Neural cell (in vitro differentiated cells): ENCODE data around the gene ALDH1A1. TPM values are rescaled to one million over a fixed set of nuclear protein-coding genes. Genes with fewer than 3 reads are reported as not detected.

Source experiments
- H2AFZ ChIP-seq: fragments of 200-600, 300-800 bp; sonication (generic), shearing (Covaris generic); 2 replicates; pipeline ENCODE4 v1.6.0; 2014; ENCODE audit warnings: low read depth, mild to moderate bottlenecking, antibody characterized with exemption, low read length, moderate library complexity
- H3F3A ChIP-seq: fragments of 200-600 bp; shearing (Covaris generic); 2 replicates; pipeline ENCODE4 v1.6.1; 2016; ENCODE audit warnings: mild to moderate bottlenecking, moderate library complexity, mixed read lengths, antibody characterized with exemption, low read length; ENCODE audit not compliant: insufficient read depth, poor library complexity, severe bottlenecking
- H3K27ac ChIP-seq: fragments of 200-600, 300-800 bp; sonication (generic), shearing (Covaris generic); 2 replicates; pipeline ENCODE4 v1.5.1; 2014; ENCODE audit warnings: mild to moderate bottlenecking, low read length, moderate library complexity
- H3K27me3 ChIP-seq: fragments of 300-800, 200-600 bp; sonication (generic), shearing (Covaris generic); 2 replicates; pipeline ENCODE4 v1.6.0; 2014; ENCODE audit warnings: mild to moderate bottlenecking, low read depth, low read length, moderate library complexity; ENCODE audit not compliant: insufficient read depth
- H3K36me3 ChIP-seq: fragments of 300-800, 200-600 bp; sonication (generic), shearing (Covaris generic); 2 replicates; pipeline ENCODE4 v1.5.1; 2014; ENCODE audit warnings: mild to moderate bottlenecking, antibody characterized with exemption, low read length, moderate library complexity; ENCODE audit not compliant: insufficient read depth
- H3K4me2 ChIP-seq: fragments of 300-800, 200-600 bp; sonication (generic), shearing (Covaris generic); 2 replicates; pipeline ENCODE4 v1.6.0; 2014; ENCODE audit warnings: mild to moderate bottlenecking, low read length
- H3K4me3 ChIP-seq: fragments of 300-800, 200-600 bp; sonication (generic), shearing (Covaris generic); 2 replicates; pipeline ENCODE4 v1.5.1; 2014; ENCODE audit warnings: mild to moderate bottlenecking, low read length, moderate library complexity
- H3K79me2 ChIP-seq: fragments of 200-600 bp; shearing (Covaris generic); replicated peaks from 2 replicates; pipeline ENCODE4 v1.6.0; 2014; ENCODE audit warnings: mild to moderate bottlenecking, low read length, moderate library complexity; ENCODE audit not compliant: insufficient read depth
- H3K9ac ChIP-seq: fragments of 300-800, 200-600 bp; sonication (generic), shearing (Covaris generic); 2 replicates; pipeline ENCODE4 v1.6.1; 2016; ENCODE audit warnings: mild to moderate bottlenecking, low read length, mixed read lengths
- H3K9me2 ChIP-seq: fragments of 200-600 bp; shearing (Covaris generic); 2 replicates; pipeline ENCODE4 v1.6.1; 2016; ENCODE audit warnings: mild to moderate bottlenecking, low read length, mixed read lengths; ENCODE audit not compliant: insufficient read depth
- H3K9me3 ChIP-seq: fragments of 200-600, 300-800 bp; sonication (generic), shearing (Covaris generic); 2 replicates; pipeline ENCODE4 v1.6.1; 2016; ENCODE audit warnings: mild to moderate bottlenecking, mixed run types, low read length, moderate library complexity, mixed read lengths
- H4K20me1 ChIP-seq: fragments of 200-600 bp; shearing (Covaris generic); 2 replicates; pipeline ENCODE4 v1.6.1; 2016; ENCODE audit warnings: mild to moderate bottlenecking, mixed run types; ENCODE audit not compliant: insufficient read depth
- CTCF ChIP-seq: fragments of 450-650 bp; IDR thresholded peaks from 2 replicates; pipeline ENCODE4 v1.5.1; 2014; ENCODE audit warnings: antibody characterized with exemption, mild to moderate bottlenecking, moderate library complexity; ENCODE audit not compliant: poor library complexity, severe bottlenecking
- EP300 ChIP-seq: fragments of 450-650 bp; conservative IDR thresholded peaks from 2 replicates; pipeline ENCODE4 v1.6.1; 2014; ENCODE audit warnings: antibody characterized with exemption, mild to moderate bottlenecking, moderate library complexity; ENCODE audit not compliant: poor library complexity, severe bottlenecking
- EZH2 ChIP-seq: fragments of 200-600, 300-800 bp; shearing (Covaris generic), sonication (generic); IDR thresholded peaks from 2 replicates; pipeline ENCODE4 v1.6.1; 2014; ENCODE audit warnings: antibody characterized with exemption, low read length, borderline replicate concordance, mild to moderate bottlenecking; ENCODE audit not compliant: insufficient read depth, poor library complexity, severe bottlenecking
- MXI1 ChIP-seq: fragments of 450-650 bp; conservative IDR thresholded peaks from 2 replicates; pipeline ENCODE4 v1.6.1; 2014; ENCODE audit warnings: antibody characterized with exemption, mild to moderate bottlenecking; ENCODE audit not compliant: poor library complexity, severe bottlenecking
- POLR2AphosphoS5 ChIP-seq: IDR thresholded peaks from 2 replicates; pipeline ENCODE4 v1.6.1; 2012
- RAD21 ChIP-seq: fragments of 450-650 bp; conservative IDR thresholded peaks from 2 replicates; pipeline ENCODE4 v1.6.1; 2014; ENCODE audit warnings: antibody characterized with exemption, mild to moderate bottlenecking, moderate library complexity
- SMC3 ChIP-seq: fragments of 450-650 bp; conservative IDR thresholded peaks from 2 replicates; pipeline ENCODE4 v1.6.1; 2014; ENCODE audit warnings: antibody characterized with exemption, mild to moderate bottlenecking, moderate library complexity; ENCODE audit not compliant: poor library complexity
- TAF1 ChIP-seq: IDR thresholded peaks from 2 replicates; pipeline ENCODE4 v1.6.1; 2012; ENCODE audit warnings: low read depth
- polyA plus RNA-seq: library from polyadenylated mRNA; depleted of rRNA; stranded (reverse); fragments of >200 nt; gene quantifications from 2 replicates; pipeline ENCODE4 v1.2.3, GENCODE V29; 2014
- TF ChIP-seq, protein P1 (sequence below): IDR thresholded peaks from 2 replicates; pipeline ENCODE4 v1.6.1; 2012; ENCODE audit warnings: borderline replicate concordance

ALDH1A1 gene
- polyA plus RNA-seq, 1 donor from 2014 or later, result not detected

DNA sequence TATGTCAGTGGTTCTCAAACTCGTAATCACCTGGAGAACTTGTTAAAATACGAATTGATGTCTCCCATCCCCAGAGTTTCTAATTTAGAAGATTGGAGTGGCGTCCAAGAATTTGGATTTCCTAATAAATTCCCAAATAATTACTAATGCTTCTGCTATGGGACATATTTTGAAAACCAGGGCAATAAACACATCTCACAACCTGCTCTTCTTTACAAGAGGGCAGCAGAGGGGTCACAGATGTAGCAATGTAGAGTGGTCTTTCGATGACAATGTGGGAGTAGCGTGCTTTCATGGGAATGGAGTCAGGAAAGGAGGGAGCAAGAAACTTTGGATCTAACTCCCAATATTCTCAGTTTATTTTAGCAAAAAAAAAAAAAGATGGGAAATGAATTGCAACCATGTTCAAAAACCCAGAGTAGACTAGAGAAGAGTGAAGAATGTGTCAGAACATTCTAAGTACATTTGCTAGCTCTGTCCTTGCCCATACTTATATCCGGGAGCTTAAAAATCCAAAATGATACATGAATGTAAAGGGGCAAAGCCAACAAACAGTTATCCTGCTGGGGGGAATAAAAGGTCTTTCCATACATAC is 33.8 kb upstream of the ALDH1A1 start:
- no peak for TF ChIP-seq TAF1
- TF ChIP-seq SMC3, result no peak
- TF ChIP-seq POLR2AphosphoS5, result no peak
- TF ChIP-seq EP300, result no peak
- TF ChIP-seq EZH2, result no peak
- TF ChIP-seq MXI1, result no peak
- TF ChIP-seq, protein P1, sequence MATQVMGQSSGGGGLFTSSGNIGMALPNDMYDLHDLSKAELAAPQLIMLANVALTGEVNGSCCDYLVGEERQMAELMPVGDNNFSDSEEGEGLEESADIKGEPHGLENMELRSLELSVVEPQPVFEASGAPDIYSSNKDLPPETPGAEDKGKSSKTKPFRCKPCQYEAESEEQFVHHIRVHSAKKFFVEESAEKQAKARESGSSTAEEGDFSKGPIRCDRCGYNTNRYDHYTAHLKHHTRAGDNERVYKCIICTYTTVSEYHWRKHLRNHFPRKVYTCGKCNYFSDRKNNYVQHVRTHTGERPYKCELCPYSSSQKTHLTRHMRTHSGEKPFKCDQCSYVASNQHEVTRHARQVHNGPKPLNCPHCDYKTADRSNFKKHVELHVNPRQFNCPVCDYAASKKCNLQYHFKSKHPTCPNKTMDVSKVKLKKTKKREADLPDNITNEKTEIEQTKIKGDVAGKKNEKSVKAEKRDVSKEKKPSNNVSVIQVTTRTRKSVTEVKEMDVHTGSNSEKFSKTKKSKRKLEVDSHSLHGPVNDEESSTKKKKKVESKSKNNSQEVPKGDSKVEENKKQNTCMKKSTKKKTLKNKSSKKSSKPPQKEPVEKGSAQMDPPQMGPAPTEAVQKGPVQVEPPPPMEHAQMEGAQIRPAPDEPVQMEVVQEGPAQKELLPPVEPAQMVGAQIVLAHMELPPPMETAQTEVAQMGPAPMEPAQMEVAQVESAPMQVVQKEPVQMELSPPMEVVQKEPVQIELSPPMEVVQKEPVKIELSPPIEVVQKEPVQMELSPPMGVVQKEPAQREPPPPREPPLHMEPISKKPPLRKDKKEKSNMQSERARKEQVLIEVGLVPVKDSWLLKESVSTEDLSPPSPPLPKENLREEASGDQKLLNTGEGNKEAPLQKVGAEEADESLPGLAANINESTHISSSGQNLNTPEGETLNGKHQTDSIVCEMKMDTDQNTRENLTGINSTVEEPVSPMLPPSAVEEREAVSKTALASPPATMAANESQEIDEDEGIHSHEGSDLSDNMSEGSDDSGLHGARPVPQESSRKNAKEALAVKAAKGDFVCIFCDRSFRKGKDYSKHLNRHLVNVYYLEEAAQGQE, result no peak
- TF ChIP-seq RAD21, result no peak
- TF ChIP-seq CTCF, result no peak
- Histone ChIP-seq H3K9me3 (no peaks in the 10 kb centered on the region), H3K36me3 (no peaks in the 10 kb centered on the region), H3K27me3 (no peaks in the 10 kb centered on the region), H3K79me2 (no peaks in the 10 kb centered on the region), H3K27ac (no peak overlapping the region), H4K20me1 (no peaks in the 10 kb centered on the region), H3K4me2 (no peak overlapping the region), H3F3A (no peaks in the 10 kb centered on the region), H3K9ac (no peak overlapping the region), H3K4me3 (no peak overlapping the region), H2AFZ (no peak overlapping the region), H3K9me2 (no peaks in the 10 kb centered on the region)

DNA sequence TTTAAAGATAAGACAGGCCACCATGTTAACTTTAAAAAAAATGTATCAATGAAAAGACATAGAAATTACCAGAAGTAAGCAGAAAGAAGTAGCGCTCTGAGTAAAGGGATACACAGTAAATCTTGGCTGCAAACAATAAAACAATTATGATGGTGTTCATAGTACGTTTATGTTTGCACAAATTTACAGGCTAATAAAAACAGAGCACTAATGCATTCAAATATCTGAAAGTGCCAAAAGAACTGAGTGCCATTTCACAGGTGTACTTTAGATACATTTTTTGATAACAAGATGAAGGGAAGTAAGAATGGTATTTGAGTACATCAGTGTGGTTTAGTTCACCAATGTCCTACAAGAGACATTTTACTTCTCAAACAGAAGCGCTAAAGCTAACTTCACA is 32.9 kb upstream of the ALDH1A1 start:
- no peak overlapping the region for H3K27ac ChIP-seq
- no peaks in the 10 kb centered on the region for H3K9me3 ChIP-seq
- H3F3A ChIP-seq, result no peaks in the 10 kb centered on the region
- H4K20me1 ChIP-seq, result no peaks in the 10 kb centered on the region
- H3K9ac ChIP-seq, result no peak overlapping the region
- no peak overlapping the region for H3K4me3 ChIP-seq
- H3K36me3 ChIP-seq, result no peaks in the 10 kb centered on the region
- no peak for TF ChIP-seq EZH2
- TF ChIP-seq MXI1, result no peak
- TF ChIP-seq EP300, result no peak
- no peak overlapping the region for H2AFZ ChIP-seq
- no peaks in the 10 kb centered on the region for H3K9me2 ChIP-seq
- H3K79me2 ChIP-seq, result no peaks in the 10 kb centered on the region
- no peak overlapping the region for H3K4me2 ChIP-seq
- no peaks in the 10 kb centered on the region for H3K27me3 ChIP-seq
